Stimulated activated naive CD8-positive, alpha-beta T cell treated with anti-CD3 and anti-CD28 coated beads, Interleukin-15, amount 100 ng/mL, for 72 hours (primary cell): ENCODE data around the gene MAP1LC3B.
"Not testable (repeated sequence)": the region's sequence is repeated elsewhere in the genome, so short reads cannot be mapped to it uniquely, and the experiment has no call there.

Experiments used
- ATAC-seq: fragments of 150-1000 bp; cut with Tn5 transposase; 2 replicates; pipeline ENCODE4 v1.10.0; 2021; ENCODE audit warnings: mild to moderate bottlenecking, moderate library complexity
- DNase-seq, 2 donors: peaks; one replicate each; pipeline ENCODE4 v3.0.0; 2021 to 2022
- H3K27ac Mint-ChIP-seq, 2 donors: one replicate each; pipeline ENCODE4 v1.8.0; 2022; ENCODE audit warnings: mild to moderate bottlenecking in 2 of 2, mixed read lengths in 2 of 2, moderate library complexity in 2 of 2
- H3K27me3 Mint-ChIP-seq: one replicate; pipeline ENCODE4 v1.8.0; 2022; ENCODE audit warnings: mixed read lengths
- H3K4me1 Mint-ChIP-seq: one replicate; pipeline ENCODE4 v1.8.0; 2022; ENCODE audit warnings: mild to moderate bottlenecking, mixed read lengths
- H3K4me3 Mint-ChIP-seq, 2 donors: one replicate each; pipeline ENCODE4 v1.8.0; 2022; ENCODE audit warnings: mild to moderate bottlenecking in 2 of 2, mixed read lengths in 2 of 2, moderate library complexity in 1 of 2
- H3K9me3 Mint-ChIP-seq, 2 donors: one replicate each; pipeline ENCODE4 v1.8.0; 2022; ENCODE audit warnings: mixed read lengths in 2 of 2

MAP1LC3B gene

GRCh38 chr16:87384162-87384874 is 7.8 kb upstream of the MAP1LC3B start:
- peak overlapping the region; percentile 81 to 95 for H3K4me3 Mint-ChIP-seq

GRCh38 chr16:87384875-87385167 is 7.3 kb upstream of the MAP1LC3B start:
- Mint-ChIP-seq H3K4me1 (peaks cover 75% of the 10 kb centered on the region), H3K27ac (peak overlapping the region; percentile 25 to 100), H3K4me3 (peak overlapping the region; percentile 81 to 95)
- not testable (repeated sequence) for H3K9me3 Mint-ChIP-seq, H3K27me3 Mint-ChIP-seq, DNase-seq, ATAC-seq

More at GRCh38 chr16:87384162-87384874, 7.8 kb upstream of the MAP1LC3B start:
- Mint-ChIP-seq H3K9me3 (peaks cover 0 to 6% of the 10 kb centered on the region in 2 donors), H3K4me1 (peaks cover 75% of the 10 kb centered on the region), H3K27me3 (no peaks in the 10 kb centered on the region), H3K27ac (peak overlapping the region; percentile 94 to 100)
- ATAC-seq = peak; percentile 1
- DNase-seq = no peak

GRCh38 chr16:87387942-87388817 is 4.0 kb upstream of the MAP1LC3B start:
- Mint-ChIP-seq H3K27me3 (no peaks in the 10 kb centered on the region), H3K4me1 (peaks cover 51% of the 10 kb centered on the region), H3K27ac (peak overlapping the region; percentile 98 to 99), H3K4me3 (peak overlapping the region; percentile 59 to 75), H3K9me3 (peaks cover 0 to 6% of the 10 kb centered on the region in 2 donors)
- DNase-seq = peak; percentile 91 to 96
- peak; percentile 79 for ATAC-seq

GRCh38 chr16:87388818-87389134 is 3.4 kb upstream of the MAP1LC3B start:
- Mint-ChIP-seq H3K4me3 (peak overlapping the region; percentile 59 to 75), H3K27me3 (no peaks in the 10 kb centered on the region), H3K27ac (peak overlapping the region; percentile 98 to 99), H3K4me1 (peaks cover 55% of the 10 kb centered on the region), H3K9me3 (peaks cover 0 to 5% of the 10 kb centered on the region in 2 donors)
- no peak for DNase-seq
- no peak for ATAC-seq

- peak overlapping the region; percentile 45 to 64 for H3K4me3 Mint-ChIP-seq
- peaks cover 55% of the 10 kb centered on the region for H3K4me1 Mint-ChIP-seq
- no peaks in the 10 kb centered on the region for H3K9me3 Mint-ChIP-seq
- ATAC-seq (no peak), DNase-seq (no peak)
- peak overlapping the region; percentile 99 to 100 for H3K27ac Mint-ChIP-seq
- no peaks in the 10 kb centered on the region for H3K27me3 Mint-ChIP-seq
Measured at GRCh38 chr16:87389245-87389644, 2.9 kb upstream of the MAP1LC3B start.

GRCh38 chr16:87389914-87390313 is 2.2 kb upstream of the MAP1LC3B start:
- H3K27ac Mint-ChIP-seq = peak overlapping the region; percentile 99 to 100
- H3K4me3 Mint-ChIP-seq = peak overlapping the region in 1 of 2 donors; percentile 6
- not testable (repeated sequence) for H3K27me3 Mint-ChIP-seq, DNase-seq, H3K9me3 Mint-ChIP-seq, ATAC-seq
- peaks cover 55% of the 10 kb centered on the region for H3K4me1 Mint-ChIP-seq

GRCh38 chr16:87390641-87391323 is 1.4 kb upstream of the MAP1LC3B start:
- Mint-ChIP-seq H3K4me1 (peaks cover 59% of the 10 kb centered on the region), H3K27me3 (no peaks in the 10 kb centered on the region), H3K9me3 (no peaks in the 10 kb centered on the region), H3K4me3 (peak overlapping the region; percentile 94 to 97), H3K27ac (peak overlapping the region; percentile 100)
- no peak for ATAC-seq
- DNase-seq = no peak

- Mint-ChIP-seq H3K4me3 (peak overlapping the region; percentile 94 to 97), H3K9me3 (no peaks in the 10 kb centered on the region), H3K27ac (peak overlapping the region; percentile 100), H3K27me3 (no peaks in the 10 kb centered on the region), H3K4me1 (peaks cover 59% of the 10 kb centered on the region)
- ATAC-seq (no peak), DNase-seq (no peak)
Measured at GRCh38 chr16:87391324-87391949, 699 bp upstream of the MAP1LC3B start.

- ATAC-seq (peak; percentile 8), DNase-seq (peak; percentile 64)
- no peaks in the 10 kb centered on the region for H3K9me3 Mint-ChIP-seq
- peaks cover 48% of the 10 kb centered on the region for H3K4me1 Mint-ChIP-seq
- no peaks in the 10 kb centered on the region for H3K27me3 Mint-ChIP-seq
- peak overlapping the region; percentile 91 for H3K4me3 Mint-ChIP-seq
- H3K27ac Mint-ChIP-seq = peak overlapping the region; percentile 74 to 98
Measured at GRCh38 chr16:87392821-87393679, 914 bp downstream of the MAP1LC3B start.

- no peak for ATAC-seq
- Mint-ChIP-seq H3K4me1 (peaks cover 42% of the 10 kb centered on the region), H3K27me3 (no peaks in the 10 kb centered on the region), H3K4me3 (peak overlapping the region; percentile 91), H3K27ac (peak overlapping the region in 1 of 2 donors; percentile 98), H3K9me3 (no peaks in the 10 kb centered on the region)
- DNase-seq = no peak
Measured at GRCh38 chr16:87393680-87394055, 1.5 kb downstream of the MAP1LC3B start.

- no peak for DNase-seq
- Mint-ChIP-seq H3K9me3 (no peaks in the 10 kb centered on the region), H3K27me3 (no peaks in the 10 kb centered on the region), H3K27ac (peak overlapping the region in 1 of 2 donors; percentile 98), H3K4me1 (peaks cover 30% of the 10 kb centered on the region), H3K4me3 (peak overlapping the region in 1 of 2 donors; percentile 54)
- no peak for ATAC-seq
Measured at GRCh38 chr16:87395181-87395842, 3.2 kb downstream of the MAP1LC3B start.

- H3K27ac Mint-ChIP-seq = peak overlapping the region in 1 of 2 donors; percentile 83
- H3K4me1 Mint-ChIP-seq = no peaks in the 10 kb centered on the region
- no peak for DNase-seq
- no peaks in the 10 kb centered on the region for H3K27me3 Mint-ChIP-seq
- H3K9me3 Mint-ChIP-seq = no peaks in the 10 kb centered on the region
- peak; percentile 55 for ATAC-seq
- H3K4me3 Mint-ChIP-seq = no peak overlapping the region
Measured at GRCh38 chr16:87404764-87405625, 12.9 kb downstream of the MAP1LC3B start.

- Mint-ChIP-seq H3K27ac (no peak overlapping the region), H3K4me3 (no peak overlapping the region), H3K9me3 (no peaks in the 10 kb centered on the region), H3K27me3 (no peaks in the 10 kb centered on the region), H3K4me1 (no peaks in the 10 kb centered on the region)
- DNase-seq (no peak), ATAC-seq (no peak)
Measured at GRCh38 chr16:87406495-87407088, 14.5 kb downstream of the MAP1LC3B start.
